Fibroblast of pulmonary artery (primary cell): ENCODE results near the gene GPR157.

Experiments used
- DNase-seq: peaks from one replicate; pipeline ENCODE4 v3.0.0-alpha.2; 2010; ENCODE audit warnings: low read depth
- H3K4me3 ChIP-seq: replicated peaks from 2 replicates; pipeline ENCODE4 v1.5.1; 2011; ENCODE audit warnings: low read depth, mild to moderate bottlenecking, control low read depth, low read length, moderate library complexity
- TF ChIP-seq, protein P1 (sequence below): IDR thresholded peaks from 2 replicates; pipeline ENCODE4 v1.5.1; 2011; ENCODE audit warnings: mild to moderate bottlenecking, control low read depth, low read length, inconsistent platforms; ENCODE audit errors: missing control alignments

Gene GPR157

DNA sequence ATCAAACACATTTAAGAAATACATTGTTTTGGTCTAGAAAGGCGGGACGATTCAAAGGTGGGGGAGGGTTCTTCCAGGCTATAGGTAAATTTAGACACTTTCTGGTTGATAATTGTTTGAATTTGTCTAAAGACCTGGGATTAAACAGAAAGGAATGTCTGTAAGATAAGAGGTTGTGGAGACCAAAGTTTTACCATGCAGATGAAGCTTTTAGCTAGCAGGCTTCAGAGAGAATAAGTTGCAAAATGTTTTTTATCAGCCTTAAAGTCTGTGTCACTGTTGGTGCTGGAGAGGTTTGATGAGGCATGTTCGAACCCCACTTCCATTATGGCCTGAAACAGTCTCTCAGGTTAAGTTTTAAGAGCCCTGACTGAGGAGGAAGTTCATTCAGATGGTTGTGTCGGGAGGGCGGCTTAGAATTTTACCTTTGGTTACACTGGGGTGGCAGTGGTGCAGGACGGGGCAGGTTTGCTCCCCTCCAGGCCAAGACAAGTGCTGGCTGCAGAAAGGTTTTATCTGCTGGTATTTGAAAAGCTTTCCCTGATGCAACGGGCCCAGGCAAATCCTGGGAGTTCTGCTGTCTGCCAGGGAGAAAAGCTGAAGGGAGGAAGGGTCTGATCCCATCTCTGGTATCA, 43.5 kb downstream of the GPR157 start:
- H3K4me3 ChIP-seq: no peak overlapping the region
- DNase-seq: no peak
- TF ChIP-seq, protein P1, sequence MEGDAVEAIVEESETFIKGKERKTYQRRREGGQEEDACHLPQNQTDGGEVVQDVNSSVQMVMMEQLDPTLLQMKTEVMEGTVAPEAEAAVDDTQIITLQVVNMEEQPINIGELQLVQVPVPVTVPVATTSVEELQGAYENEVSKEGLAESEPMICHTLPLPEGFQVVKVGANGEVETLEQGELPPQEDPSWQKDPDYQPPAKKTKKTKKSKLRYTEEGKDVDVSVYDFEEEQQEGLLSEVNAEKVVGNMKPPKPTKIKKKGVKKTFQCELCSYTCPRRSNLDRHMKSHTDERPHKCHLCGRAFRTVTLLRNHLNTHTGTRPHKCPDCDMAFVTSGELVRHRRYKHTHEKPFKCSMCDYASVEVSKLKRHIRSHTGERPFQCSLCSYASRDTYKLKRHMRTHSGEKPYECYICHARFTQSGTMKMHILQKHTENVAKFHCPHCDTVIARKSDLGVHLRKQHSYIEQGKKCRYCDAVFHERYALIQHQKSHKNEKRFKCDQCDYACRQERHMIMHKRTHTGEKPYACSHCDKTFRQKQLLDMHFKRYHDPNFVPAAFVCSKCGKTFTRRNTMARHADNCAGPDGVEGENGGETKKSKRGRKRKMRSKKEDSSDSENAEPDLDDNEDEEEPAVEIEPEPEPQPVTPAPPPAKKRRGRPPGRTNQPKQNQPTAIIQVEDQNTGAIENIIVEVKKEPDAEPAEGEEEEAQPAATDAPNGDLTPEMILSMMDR: no peak

DNA sequence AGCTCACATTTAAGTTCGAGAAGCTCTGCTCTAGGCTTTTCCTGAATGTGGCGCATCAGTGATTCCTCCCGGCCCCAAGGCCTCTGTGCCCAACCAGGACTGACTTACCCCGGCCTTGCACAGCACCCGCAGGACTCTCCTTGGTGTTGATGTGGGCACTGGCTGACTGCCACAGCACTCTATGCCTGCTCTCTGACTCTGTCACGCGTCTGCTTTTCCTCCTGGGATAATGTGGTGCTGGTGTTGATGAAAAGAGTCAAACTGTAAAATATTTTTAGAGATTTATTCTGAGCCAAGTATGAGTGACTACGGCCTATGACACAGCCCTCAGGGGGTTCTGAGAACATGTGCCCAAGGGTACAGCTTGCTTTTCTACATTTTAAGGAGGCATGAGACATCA, 44.0 kb downstream of the GPR157 start:
- DNase-seq: no peak
- TF ChIP-seq, protein P1: no peak
- no peak overlapping the region for H3K4me3 ChIP-seq

DNA sequence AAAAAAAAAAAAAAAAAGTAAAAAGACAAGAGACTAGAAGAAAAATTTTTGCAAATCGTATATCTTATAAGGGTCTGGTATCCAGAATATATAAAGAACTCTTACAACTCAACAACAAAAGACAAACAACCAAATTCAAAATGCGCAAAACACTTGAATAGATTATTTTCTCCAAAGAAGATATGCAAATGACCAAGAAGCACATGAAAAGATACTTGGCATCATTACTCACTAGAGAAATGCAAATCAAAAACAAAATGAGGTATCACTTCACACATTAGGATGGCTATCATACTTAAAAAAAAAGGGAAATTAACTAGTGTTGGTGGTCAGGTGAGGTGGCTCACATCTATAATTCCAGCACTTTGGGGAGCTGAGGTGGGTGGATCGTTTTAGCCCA, 47.4 kb downstream of the GPR157 start:
- TF ChIP-seq, protein P1: no peak
- H3K4me3 ChIP-seq: no peak overlapping the region
- DNase-seq: no peak

DNA sequence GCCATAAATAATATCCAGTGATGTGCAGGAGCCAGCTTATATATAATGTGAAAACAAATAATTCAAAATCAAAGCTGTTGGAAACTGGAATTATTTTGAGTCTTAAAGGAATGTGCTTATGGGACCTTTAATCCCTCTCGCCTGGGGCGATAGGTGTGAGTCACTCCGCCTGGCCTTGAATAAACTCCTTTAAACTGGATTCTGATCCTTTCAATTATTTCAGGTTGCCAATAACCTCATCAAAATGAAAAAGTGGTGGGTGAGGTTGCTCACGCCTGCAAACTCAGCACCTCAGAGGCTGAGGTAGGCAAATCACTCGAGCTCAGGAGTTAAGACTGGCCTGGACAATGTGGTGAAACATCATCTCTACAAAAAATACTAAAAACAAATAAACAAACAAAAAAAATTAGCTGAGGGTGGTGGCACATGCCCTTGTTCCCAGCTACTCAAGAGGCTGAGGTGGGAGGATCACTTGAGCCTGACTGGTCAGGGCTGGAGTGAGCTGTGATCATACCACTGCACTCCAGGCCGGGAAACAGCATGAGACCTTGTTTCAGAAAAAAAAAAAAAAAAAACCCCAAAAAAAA, 48.1 kb downstream of the GPR157 start:
- DNase-seq: no peak
- TF ChIP-seq, protein P1: no peak
- H3K4me3 ChIP-seq: no peak overlapping the region

DNA sequence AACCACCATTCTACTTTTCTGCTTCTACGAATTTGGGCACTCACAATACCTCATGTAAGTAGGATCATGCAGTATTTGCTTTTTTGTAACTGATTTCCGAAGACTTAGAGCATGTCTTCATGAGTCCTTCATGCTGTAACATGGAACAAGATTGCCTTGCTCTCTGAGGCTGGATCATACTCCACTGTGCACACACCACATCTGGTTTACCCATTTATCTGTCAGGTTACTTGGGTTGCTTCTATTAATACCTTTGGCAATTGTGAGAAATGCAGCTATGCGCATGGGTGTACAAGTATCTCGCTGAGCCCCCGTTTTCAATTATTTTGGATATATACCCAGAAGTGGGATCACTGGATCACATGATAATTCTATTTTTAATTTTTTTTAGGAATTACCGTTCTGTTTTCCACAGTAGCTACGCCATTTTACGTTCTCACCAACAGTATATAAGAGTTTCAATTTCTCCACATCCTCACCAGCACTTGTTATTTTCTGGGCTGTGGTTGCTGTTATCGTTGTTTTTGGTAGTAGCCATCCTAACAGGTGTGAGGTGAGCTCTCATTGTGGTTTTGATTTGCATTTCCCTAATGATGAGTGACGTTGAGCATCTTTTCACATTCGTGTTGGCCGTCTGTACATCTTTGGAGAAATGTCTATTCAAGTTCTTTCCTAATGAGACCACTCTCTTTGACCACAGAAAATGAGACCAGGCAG, 48.8 kb downstream of the GPR157 start:
- TF ChIP-seq, protein P1: no peak
- DNase-seq: no peak
- H3K4me3 ChIP-seq: no peak overlapping the region

DNA sequence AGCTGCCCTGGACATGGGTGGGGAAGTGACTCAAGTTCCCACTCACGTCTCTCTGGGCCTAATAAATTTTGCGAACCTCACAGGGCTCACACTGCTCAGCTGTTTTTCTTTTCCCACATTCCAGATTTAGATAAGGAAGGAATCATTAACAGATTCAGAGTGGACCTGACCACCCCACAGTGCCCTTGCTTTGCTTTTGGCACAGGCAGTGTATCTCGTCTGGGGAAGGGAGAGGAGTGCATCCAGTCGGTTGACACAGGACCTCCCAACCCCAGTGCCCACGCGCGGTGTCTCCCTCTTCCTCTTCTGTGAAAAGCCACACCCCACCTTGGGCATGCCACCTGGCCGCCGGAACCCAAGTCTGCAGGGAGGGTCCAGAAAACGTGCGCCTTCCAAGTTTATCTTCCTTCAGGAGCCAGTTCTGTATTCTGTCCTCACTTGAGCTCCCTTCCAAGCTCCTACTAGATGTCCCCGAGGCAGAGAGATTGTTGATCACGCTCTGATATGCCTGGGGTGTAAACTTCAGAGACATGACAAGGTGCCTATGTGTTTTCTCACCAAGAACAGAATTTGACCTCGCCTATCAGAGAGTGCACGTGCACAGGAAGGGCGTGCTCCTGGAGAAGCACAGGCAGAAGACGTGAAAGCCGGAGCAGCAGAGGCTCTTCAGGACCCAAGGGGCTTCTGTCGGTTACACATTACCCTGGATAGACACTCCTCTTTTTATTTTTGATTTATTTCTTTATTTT, 50.0 kb downstream of the GPR157 start:
- no peak for DNase-seq
- H3K4me3 ChIP-seq: no peak overlapping the region
- TF ChIP-seq, protein P1: no peak
